Measurements from ENCODE around the gene CSTF1. TPM values are rescaled to one million over a fixed set of nuclear protein-coding genes. Genes with fewer than 3 reads are reported as not detected.

Gene CSTF1
- total RNA-seq, 1 donor from 2014 or later: 19.5 TPM

DNA sequence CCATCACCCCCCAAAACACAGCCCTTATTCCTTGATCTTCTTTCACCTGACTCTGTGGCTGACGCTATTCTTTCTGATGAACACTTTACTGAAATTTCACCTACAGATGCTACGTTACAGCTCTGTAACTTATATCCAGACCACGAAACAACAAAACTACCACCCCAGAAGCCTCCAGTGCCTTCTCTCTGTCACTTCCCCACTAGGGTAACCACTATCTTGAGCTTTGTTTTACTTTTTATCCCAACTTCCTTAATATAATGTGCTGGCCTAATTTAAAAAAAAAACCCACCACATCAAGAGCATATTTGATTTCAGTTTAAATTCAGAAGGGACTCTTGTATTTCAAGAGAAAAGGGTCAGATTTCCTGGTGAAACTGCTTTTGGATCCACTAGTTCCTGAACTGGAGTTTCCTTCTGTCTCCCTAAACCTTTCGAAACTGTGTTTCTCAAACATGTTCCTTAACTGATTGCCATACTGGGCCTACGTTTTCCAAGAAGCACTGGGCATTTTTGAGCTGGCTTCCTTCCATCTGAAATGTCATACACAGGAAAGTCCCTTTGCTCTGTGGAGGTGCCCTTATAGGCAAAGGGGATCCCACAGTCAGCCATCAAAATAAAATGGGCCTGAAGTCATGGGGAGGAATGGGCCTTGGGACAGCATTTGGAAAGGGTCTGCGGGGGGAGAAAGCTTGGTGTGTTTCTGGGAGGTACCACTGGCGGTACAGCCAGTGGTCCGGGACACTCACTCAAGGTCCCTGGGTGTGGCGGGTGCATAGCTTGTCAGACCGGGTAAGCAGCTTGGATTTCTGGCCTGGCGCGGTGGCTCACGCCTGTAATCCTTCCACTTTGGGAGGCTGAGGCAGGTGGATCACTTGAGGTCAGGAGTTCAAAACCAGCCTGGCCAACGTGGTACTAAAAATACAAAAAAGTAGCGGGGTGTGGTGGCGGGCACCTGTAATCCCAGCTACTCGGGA lies 50.2 kb downstream of the CSTF1 start:
- ATAC-seq (no peak), DNase-seq (no peak)
- intact Hi-C loops (cut with micrococcal nuclease): no loop called here

DNA sequence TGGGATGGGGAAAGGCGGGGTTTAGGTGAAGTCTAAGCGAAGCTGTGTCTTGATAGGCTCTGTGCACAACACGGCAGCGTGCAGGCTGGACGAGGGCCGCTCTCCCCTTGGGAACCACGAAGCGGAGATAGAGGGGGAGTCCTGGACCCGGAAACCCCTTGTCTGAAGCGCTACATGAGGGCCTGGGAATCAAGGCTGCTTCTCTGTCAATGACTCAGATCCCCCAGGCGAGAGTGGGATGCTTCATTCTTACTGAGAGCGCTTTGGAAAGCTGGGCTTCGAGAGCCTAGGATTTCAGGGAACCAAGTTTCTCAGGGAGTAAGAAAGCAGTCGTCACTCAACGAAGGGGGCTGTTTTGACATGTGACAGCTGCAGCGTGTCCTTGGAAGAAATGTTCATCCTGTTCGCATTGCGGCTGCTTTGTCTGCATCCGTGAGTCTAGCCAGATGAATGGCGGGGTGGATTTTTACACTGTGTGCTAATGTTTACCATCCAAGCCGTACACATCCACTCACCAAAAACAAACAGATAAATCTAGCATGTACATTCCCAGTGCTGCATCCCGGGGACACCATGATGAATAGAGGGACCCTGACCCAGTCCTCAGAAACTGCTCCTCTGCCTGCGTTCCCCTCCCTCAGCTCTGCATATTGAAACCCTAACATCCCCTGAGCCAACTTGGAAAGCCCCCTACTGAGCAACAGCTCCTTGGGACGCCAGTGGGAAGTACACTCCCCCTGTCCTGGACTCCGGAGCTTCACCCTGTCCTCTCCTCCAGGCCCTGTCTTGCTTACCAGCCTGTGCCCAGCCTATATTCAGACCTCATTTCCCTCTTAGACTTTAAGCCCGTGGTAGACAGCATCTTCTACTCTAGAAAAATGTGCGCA lies 51.5 kb downstream of the CSTF1 start:
- intact Hi-C loops (cut with micrococcal nuclease): no loop called here
- ATAC-seq: peak; percentile 70

DNA sequence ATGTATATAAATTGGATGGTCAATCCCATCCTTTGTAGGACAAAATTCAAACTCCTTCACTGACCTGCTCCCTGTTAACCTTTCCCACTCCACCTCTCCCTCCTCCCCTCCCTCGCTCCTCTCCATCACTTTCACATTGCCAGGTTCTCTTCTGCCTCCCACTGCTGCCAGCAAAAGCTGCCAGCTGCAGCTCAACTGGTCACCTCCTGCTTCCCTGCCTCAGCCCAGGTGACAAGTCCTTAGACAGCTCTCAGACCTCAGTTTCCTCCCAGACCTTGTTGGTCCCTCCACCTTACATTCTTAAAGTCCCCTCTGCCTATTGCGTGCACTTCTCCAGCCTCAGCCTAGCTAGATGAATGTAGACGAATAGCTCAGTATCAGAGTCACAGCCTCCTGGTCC lies 52.7 kb downstream of the CSTF1 start:
- no peak for ATAC-seq
- DNase-seq: no peak
- intact Hi-C loops (cut with micrococcal nuclease): no loop called here

More for the DNA sequence above, 51.5 kb downstream of the CSTF1 start:
- DNase-seq: peak; percentile 63

DNA sequence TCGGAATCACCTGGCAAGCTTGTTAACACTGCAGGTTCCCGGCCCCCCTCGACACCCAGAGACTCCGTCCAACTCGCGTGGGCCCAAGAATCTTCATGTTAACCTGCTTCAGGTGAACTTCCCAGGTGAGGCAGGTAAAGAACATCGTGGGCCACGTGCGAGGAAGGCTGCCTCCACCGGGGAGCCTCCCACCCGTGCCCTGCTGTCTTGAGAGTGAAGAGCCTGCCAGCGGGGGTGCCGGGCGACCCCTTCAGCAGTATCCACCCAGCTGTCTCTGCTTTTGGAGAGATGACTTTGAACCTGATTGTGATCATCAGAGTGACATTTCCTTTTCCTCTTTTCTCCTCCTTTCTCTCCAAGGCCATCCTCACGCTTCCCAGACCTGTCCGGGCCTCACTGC lies 53.1 kb downstream of the CSTF1 start:
- DNase-seq (no peak), ATAC-seq (no peak)
- intact Hi-C loops (cut with micrococcal nuclease): no loop called here

DNA sequence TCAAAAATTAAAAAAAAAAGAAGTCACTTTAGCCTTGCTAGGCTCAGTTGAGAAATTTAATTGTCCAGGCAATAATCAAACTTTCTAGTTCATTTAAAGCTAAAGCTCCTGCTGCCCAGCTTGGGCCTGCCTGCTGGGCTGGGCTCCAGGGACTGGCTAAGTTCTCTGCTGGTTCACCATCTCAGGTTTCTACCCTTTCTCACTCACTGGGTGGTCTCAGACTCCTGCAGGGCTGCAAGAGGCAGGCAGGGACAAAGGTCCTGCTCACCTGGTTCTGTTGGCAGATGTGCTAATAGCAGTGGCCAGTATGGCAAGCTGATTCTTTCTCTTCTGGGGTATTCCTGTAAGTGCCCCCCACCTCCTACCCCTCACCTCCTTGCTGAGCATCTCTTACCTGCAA lies 54.8 kb downstream of the CSTF1 start:
- intact Hi-C loops (cut with micrococcal nuclease): no loop called here
- ATAC-seq (no peak), DNase-seq (no peak)

DNA sequence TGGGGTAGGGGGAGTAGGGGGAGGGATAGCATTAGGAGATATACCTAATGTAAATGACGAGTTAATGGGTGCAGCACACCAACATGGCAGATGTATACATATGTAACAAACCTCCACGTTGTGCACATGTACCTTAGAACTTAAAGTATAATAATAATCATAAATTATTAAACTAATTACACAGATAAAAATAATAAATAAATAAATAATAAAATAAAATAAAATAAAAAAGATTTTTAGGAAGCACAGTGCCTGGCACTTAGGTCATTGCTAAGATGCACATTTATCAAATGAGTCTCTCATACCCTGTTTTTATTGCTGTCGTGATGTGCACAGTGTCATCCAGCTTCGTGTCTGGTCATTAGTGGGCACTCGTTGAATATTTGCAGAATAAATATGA lies 57.0 kb downstream of the CSTF1 start:
- ATAC-seq: no peak
- no peak for DNase-seq
- intact Hi-C loops (cut with micrococcal nuclease): no loop called here

DNA sequence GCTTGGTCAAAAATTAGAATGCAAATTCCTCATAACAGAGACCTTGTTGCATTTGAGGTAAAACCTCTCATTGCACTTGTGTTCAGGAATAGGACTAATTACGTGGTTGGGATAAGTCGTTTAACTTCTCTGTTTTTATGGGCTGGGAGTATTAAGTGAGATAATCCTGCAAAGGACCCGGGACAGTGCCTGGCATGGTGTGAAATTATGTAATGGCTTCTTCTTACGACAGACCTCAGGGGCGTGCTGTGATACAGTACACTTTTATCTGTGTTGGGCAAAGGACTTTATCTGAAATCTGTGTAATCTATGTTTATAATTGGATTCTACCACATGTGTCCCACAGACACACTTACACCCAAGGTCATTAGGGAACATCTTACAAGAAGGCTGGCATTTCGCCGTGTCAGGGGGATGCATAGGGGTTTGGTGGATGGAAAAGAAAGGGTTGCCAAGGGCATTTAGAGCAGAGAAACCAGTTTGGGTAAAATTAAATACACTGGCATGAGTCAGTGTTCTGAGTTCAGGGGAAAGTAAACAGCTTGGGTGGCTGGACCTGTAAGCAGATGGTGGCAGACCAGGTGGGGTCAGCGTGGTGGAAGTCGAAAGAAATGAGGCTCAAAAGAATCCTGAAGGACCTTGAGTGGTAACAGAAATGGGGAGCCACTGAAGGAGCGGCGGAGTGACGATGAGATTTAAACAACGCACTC lies 58.8 kb downstream of the CSTF1 start:
- no peak for DNase-seq
- no peak for ATAC-seq
- intact Hi-C loops (cut with micrococcal nuclease): no loop called here

DNA sequence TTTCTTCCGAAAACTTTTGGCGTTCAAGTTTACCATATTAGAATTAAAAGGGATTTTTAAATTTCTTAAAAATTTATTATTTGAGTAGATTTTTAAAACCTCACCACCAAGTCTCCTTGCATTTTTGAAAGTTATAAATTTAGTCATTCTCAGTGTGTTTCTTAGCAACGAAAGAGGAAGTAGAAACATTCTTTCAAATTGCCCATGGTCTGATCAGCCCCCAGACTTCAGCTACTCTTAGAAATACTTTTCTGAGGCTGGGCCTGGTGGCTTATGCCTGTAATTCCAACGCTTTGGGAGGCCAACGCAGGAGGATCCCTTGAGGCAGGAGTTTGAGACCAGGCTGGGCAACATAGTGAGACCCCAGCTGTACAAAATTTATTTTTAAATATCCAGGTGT lies 60.9 kb downstream of the CSTF1 start:
- DNase-seq (no peak), ATAC-seq (no peak)

DNA sequence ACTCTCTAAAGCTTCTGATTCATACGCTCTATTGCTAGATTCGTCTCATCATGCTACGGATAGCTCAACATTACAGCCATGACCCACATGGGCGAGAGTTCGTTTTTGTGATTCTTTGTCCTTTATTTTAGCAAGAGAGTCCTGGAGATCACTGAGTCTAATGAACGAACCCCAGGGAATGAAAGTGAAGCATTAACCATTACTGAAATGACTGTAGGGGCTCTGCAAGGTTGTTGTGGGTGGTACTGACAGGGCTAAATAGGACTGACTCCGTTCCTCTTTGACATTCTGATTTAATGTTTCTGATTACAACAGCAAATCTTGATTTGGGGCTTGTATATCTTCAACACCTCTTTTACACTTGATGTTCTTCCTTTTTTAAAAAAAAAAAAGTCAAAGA lies 62.3 kb downstream of the CSTF1 start:
- ATAC-seq (no peak), DNase-seq (no peak)
- intact Hi-C loops (cut with micrococcal nuclease): no loop called here

More for the DNA sequence above, 60.9 kb downstream of the CSTF1 start:
- intact Hi-C loops (cut with micrococcal nuclease): no loop called here

Other genes starting within 250 kb of the CSTF1 start
- gene MC3R, start 143.9 kb upstream of the CSTF1 start, total RNA-seq: not detected
- 58.7 TPM for gene FAM210B, start 33.7 kb upstream of the CSTF1 start, total RNA-seq
- 7.0 TPM for gene AURKA, start 430 bp upstream of the CSTF1 start, total RNA-seq
- gene CASS4, start 19.6 kb downstream of the CSTF1 start, total RNA-seq: 0.55 TPM
- gene RTF2, start 76.0 kb downstream of the CSTF1 start, total RNA-seq: 82.4 TPM
- not detected for gene FAM209A, start 132.1 kb downstream of the CSTF1 start, total RNA-seq
- gene FAM209B, start 140.6 kb downstream of the CSTF1 start, total RNA-seq: not detected
- gene TFAP2C, start 236.7 kb downstream of the CSTF1 start, total RNA-seq: 0.20 TPM

All from left ventricle myocardium superior (tissue), 1 donor.